Duodenal mucosa (tissue), 2 donors: ENCODE data around the gene BAZ2A.

Source experiments
- H3K27ac ChIP-seq: one replicate; pipeline ENCODE4 v1.7.0; 2013; ENCODE audit warnings: low read depth, low read length
- H3K27me3 ChIP-seq, 2 donors: one replicate each; pipeline ENCODE4 v1.7.0; 2013; ENCODE audit warnings: low read length in 2 of 2, control low read depth in 1 of 2; ENCODE audit not compliant: insufficient read depth in 2 of 2, control insufficient read depth in 1 of 2
- H3K36me3 ChIP-seq, 2 donors: one replicate each; pipeline ENCODE4 v1.7.0; 2013; ENCODE audit warnings: low read length in 2 of 2, control low read depth in 1 of 2; ENCODE audit not compliant: insufficient read depth in 2 of 2, control insufficient read depth in 1 of 2
- H3K4me1 ChIP-seq, 2 donors: one replicate each; pipeline ENCODE4 v1.7.0; 2013; ENCODE audit warnings: low read length in 2 of 2, control low read depth in 1 of 2; ENCODE audit not compliant: insufficient read depth in 2 of 2, control insufficient read depth in 1 of 2
- H3K4me3 ChIP-seq, 2 donors: one replicate each; pipeline ENCODE4 v1.7.0; 2013; ENCODE audit warnings: low read length in 2 of 2, low read depth in 1 of 2
- H3K9ac ChIP-seq, 2 donors: one replicate each; pipeline ENCODE4 v1.7.0; 2013; ENCODE audit warnings: low read length in 2 of 2, low read depth in 1 of 2
- H3K9me3 ChIP-seq, 2 donors: one replicate each; pipeline ENCODE4 v1.7.0; 2013; ENCODE audit warnings: low read length in 2 of 2, control low read depth in 1 of 2; ENCODE audit not compliant: control insufficient read depth in 1 of 2

Gene BAZ2A

DNA sequence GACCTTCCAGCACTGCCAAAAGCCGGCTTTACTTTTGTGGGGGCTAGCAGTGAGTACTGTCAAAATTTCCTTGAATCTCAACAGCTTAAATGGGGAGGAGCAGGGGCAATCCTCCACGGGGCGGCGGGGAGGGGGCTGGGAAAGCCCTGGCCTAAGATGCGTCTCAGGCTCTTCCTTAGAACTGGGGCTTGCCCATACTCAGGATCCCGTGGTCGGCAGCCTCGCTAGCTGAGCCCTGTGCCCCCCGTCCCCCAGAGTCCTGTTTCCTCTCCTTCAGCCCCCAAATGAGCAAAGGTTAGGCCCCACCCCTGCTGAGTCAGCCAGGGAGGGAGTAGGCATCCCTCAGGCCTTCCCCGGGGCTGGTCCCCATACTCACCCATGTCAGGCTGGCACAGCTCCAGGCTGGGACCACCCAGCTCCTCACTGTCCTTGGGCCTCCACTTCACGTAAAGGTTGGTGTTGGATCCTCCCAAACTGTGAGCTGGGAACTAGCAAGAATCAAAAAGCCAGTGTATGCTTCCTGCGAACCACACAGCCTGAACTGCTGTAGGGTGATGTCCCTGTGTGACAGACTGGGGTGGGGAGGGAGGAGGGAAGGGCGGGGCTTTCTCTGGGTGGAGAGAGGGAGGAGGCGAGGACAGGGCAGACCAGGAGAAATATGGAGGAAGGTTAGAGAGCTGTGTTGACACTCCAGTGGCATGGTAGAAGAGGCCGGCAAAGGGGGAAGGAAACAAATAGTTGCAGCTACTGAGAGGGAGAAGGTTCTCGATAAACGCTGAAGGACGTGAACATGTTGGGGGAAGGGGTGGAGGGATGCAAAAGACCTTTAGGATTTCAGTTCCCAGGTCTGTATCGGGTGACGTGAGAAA, 5.9 kb upstream of the BAZ2A start:
- Histone ChIP-seq H3K36me3 (peaks cover 23 to 35% of the 10 kb centered on the region in 2 donors), H3K27ac (peak overlapping the region; percentile 98), H3K4me3 (peak overlapping the region; percentile 81 to 88), H3K27me3 (no peaks in the 10 kb centered on the region), H3K4me1 (peaks cover 33 to 41% of the 10 kb centered on the region in 2 donors), H3K9ac (peak overlapping the region; percentile 94 to 100), H3K9me3 (no peaks in the 10 kb centered on the region)

DNA sequence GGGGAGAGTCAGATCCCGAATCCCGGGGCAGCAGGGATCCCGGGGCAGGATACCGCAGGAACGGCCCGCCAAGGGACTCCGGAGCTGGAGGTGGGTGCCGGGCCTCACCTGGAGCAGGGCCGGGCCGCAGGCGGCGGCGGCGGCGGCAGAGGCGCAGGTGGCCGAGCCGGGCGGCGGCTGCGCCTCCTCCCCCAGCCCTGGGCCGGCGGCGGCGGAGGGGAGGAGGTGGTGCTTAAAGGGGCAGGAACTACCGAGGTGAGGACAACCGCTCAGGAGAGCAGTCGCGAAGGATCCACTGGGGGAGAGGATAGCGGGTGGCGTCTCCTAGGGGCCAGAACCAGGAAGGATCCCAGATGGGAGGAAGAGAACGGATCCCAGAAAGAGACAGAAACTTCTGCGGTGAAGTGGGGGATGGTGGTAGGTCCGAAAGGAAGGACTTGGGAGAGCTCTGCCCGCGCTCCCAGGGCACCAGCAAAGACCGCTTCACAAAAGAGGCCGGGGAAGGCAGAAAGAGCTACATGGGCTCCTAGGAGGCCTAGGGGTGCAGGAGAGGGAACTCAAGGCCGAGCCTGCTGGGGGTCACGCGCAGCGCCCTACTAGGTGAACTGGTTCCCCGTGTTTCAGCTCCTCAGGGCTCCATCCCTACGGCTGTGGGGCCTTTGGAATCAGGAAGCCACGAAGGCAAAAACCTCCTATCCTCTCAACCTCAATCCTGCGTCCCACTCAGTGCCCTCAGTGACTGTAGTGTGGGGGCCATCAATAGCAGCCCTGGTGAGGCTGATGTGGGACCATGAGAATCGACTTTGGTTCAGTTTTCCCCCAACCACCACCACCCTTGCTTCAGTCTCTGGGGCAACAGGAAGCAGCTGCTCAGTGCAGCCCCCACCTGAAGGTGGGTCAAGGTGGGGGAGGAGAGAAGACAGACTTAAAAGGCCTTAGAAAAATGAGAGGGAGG, 5.0 kb upstream of the BAZ2A start:
- peak overlapping the region; percentile 81 to 88 for H3K4me3 ChIP-seq
- H3K27ac ChIP-seq: peak overlapping the region; percentile 98
- no peaks in the 10 kb centered on the region for H3K9me3 ChIP-seq
- H3K9ac ChIP-seq: peak overlapping the region; percentile 94 to 100
- H3K4me1 ChIP-seq: peaks cover 41 to 50% of the 10 kb centered on the region in 2 donors
- H3K27me3 ChIP-seq: no peaks in the 10 kb centered on the region
- peaks cover 23 to 26% of the 10 kb centered on the region in 2 donors for H3K36me3 ChIP-seq

DNA sequence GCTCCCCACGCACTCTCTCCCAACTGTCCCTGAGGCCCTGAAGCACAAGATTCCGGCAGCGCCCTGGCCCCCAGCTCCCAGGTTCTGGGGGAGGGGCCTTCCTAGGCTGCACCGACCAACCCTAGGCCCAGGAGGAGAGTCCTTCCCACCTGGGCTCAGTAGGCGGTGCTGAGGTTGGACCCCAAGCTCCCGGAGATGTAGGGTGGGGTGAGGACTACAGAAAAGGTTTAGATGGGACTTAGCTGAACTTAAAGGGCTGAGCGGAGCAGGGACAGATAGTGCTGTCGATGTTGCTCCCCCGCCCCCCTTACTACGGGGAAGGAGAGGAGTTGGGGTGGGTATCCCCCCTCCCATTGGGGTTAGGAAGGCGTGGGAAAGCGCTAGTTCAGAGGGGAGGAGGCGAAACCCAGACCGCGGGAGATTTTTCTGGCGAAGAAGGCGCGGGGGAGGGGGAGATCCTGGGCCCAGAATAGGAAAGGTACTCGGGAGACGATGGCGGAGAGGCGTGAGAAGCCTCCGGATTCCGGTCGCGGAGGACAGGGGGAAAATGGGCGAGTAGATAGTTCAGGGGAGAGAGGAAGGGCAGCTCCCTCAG, 4.2 kb upstream of the BAZ2A start:
- Histone ChIP-seq H3K36me3 (peaks cover 18% of the 10 kb centered on the region in 2 donors), H3K27ac (peak overlapping the region; percentile 98), H3K4me1 (peaks cover 41 to 50% of the 10 kb centered on the region in 2 donors), H3K4me3 (peak overlapping the region; percentile 81 to 88), H3K9ac (peak overlapping the region; percentile 94 to 100), H3K27me3 (no peaks in the 10 kb centered on the region), H3K9me3 (no peaks in the 10 kb centered on the region)

DNA sequence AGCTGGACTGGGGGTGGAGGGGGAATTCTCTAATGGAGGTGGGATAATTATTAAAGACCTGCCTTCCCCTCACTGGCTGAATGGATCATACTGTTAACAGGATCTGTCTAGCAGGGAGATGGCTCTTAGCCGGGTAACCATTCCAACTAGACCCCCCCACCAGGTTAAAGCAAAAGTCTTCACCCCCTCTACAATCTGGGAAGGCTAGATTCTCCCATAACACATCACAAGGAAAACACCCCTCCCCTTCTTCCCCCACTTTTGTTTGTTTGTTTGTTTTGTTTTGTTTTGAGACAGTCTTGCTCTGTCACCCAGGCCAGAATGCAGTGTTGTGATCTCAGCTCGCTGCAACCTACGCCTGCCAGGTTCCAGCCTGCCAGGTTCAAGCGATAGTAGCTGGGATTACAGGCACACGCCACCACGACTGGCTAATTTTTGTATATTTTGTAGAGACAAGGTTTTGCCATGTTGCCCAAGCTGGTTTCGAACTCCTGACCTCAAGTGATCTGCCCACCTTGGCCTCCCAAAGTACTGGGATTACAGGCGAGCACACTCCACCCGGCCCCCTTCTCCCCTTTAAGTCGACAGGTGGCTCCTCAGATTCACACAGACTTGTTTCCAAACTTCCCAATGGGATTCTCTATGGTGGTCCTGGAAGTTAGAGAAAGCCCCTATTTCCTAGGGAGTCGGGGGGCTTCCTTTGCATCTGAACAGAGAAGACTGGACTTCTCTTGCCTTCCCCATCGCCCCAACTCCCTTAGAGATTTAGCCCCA, 3.5 kb upstream of the BAZ2A start:
- H3K4me1 ChIP-seq: peaks cover 42 to 50% of the 10 kb centered on the region in 2 donors
- H3K9ac ChIP-seq: peak overlapping the region; percentile 94 to 100
- peak overlapping the region; percentile 81 to 88 for H3K4me3 ChIP-seq
- H3K27me3 ChIP-seq: no peaks in the 10 kb centered on the region
- H3K9me3 ChIP-seq: no peaks in the 10 kb centered on the region
- peaks cover 11 to 13% of the 10 kb centered on the region in 2 donors for H3K36me3 ChIP-seq
- peak overlapping the region; percentile 98 for H3K27ac ChIP-seq

DNA sequence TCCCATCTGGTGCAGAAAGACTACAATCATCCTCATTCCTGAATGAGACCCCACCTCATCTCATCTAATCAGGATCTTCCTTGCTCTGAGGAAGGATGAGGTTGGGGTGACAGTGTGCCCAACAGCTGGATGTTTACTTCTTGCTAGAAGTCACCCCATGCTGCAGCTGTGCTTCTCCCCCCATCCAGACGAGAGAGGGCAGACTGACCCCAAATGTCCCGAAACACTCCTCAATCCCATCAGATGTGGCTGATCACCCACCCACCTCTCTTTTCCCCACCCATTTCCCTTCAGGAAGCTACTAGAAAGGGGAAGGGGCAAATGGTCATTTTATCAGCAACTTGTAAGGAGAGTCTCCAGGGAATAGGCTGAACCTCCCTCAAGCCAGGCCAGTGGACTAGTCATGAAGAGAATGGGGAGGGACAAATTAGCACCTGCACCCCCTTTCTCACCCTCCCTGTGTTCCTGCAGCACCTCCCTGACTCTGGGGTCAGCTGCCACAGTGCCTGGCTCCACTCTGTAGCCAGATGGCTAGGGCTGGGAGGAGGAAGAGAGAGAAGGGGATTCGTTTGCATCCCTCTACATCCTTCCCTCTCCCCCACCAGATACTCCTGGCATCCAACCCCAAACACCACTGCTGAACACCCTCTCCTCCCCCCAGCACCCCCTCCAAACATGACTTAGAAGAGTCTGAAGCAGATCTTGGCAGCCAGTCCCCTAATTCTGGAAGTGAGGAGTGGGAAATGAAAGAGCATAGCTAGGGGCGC, 2.8 kb upstream of the BAZ2A start:
- Histone ChIP-seq H3K27ac (peak overlapping the region; percentile 33), H3K4me3 (peak overlapping the region; percentile 50 to 81), H3K4me1 (peaks cover 47 to 57% of the 10 kb centered on the region in 2 donors), H3K9ac (peak overlapping the region; percentile 58 to 100), H3K27me3 (no peaks in the 10 kb centered on the region), H3K9me3 (no peaks in the 10 kb centered on the region), H3K36me3 (peaks cover 4 to 6% of the 10 kb centered on the region in 2 donors)

GRCh38 chr12:56631790-56632700, 1.9 kb upstream of the BAZ2A start:
- H3K27ac ChIP-seq: peak overlapping the region; percentile 33
- no peaks in the 10 kb centered on the region for H3K27me3 ChIP-seq
- peaks cover 0 to 3% of the 10 kb centered on the region in 2 donors for H3K36me3 ChIP-seq
- peaks cover 39 to 57% of the 10 kb centered on the region in 2 donors for H3K4me1 ChIP-seq
- peak overlapping the region; percentile 50 to 67 for H3K4me3 ChIP-seq
- no peaks in the 10 kb centered on the region for H3K9me3 ChIP-seq
- H3K9ac ChIP-seq: peak overlapping the region; percentile 58 to 100

DNA sequence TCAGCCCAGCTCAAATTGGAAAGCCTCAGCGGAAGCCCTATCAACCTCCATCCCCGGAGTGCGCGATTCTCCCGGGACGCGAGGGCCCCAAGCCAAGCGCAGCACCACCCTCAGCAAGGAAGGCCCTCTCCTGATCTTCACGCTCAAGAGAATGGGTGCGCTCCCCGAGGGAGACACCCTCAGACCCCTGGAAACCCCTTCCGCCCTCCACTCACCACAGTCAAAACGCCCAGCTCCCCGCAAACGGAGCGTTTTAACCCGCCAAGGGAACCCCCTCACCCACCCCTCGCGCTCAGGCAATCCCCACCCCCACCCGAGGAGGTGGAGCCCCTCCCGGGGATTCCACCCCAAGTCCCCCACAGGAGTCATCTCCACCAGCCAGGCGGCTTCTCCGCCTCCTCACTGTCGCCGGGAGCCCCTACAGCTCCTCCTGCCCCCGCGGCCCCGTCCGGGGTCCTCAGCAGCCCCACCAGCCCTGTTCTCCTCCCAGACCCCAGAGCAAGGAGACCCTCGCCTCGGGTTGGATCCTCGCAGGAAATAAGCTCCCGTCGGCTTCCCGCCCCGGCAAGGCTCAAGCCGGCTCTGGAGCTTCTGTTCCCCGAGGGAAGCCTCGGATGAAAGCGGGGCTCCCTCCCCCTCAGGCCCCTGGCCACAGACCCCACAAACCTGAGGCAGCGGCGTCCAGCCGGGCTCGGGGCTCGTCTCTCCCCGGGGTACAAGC, 507 bp downstream of the BAZ2A start:
- Histone ChIP-seq H3K27ac (peak overlapping the region; percentile 82), H3K9me3 (no peaks in the 10 kb centered on the region), H3K9ac (peak overlapping the region; percentile 66 to 97), H3K36me3 (peaks cover 0 to 7% of the 10 kb centered on the region in 2 donors), H3K4me1 (peaks cover 36 to 51% of the 10 kb centered on the region in 2 donors), H3K4me3 (peak overlapping the region; percentile 78 to 87), H3K27me3 (no peaks in the 10 kb centered on the region)
